Thoracic aorta (tissue), 2 donors: ENCODE data around the gene SUSD2. TPM values are rescaled to one million over a fixed set of nuclear protein-coding genes. Genes with fewer than 3 reads are reported as not detected.

Source experiments
- ATAC-seq: fragments of 150-250 bp; one replicate; pipeline ENCODE4 v1.8.0; 2017; ENCODE audit warnings: low read depth; ENCODE audit not compliant: insufficient number of reproducible peaks, low FRiP score
- DNase-seq: peaks from one replicate; pipeline ENCODE4 v3.0.0-alpha.2; 2020; ENCODE audit warnings: low spot score
- H3K27ac ChIP-seq, 2 donors: fragments of 200-600 bp; sonication (generic); 1 replicate in 1 of 2; 2 replicates in 1 of 2; pipeline ENCODE4 v1.5.1; 2016; ENCODE audit warnings: mild to moderate bottlenecking in 2 of 2, moderate library complexity in 2 of 2
- H3K27me3 ChIP-seq: fragments of 200-600 bp; sonication (generic); replicated peaks from 2 replicates; pipeline ENCODE4 v1.6.0; 2016; ENCODE audit warnings: mild to moderate bottlenecking; ENCODE audit not compliant: insufficient read depth
- H3K36me3 ChIP-seq: fragments of 200-600 bp; sonication (generic); one replicate; pipeline ENCODE4 v1.5.1; 2016
- H3K4me1 ChIP-seq, 2 donors: fragments of 200-600 bp; sonication (generic); 1 replicate in 1 of 2; 2 replicates in 1 of 2; pipeline versions ENCODE4 v1.5.1 to v1.6.0; 2016; ENCODE audit warnings: low read depth in 2 of 2, mild to moderate bottlenecking in 1 of 2; ENCODE audit not compliant: control insufficient read depth in 1 of 2
- H3K4me3 ChIP-seq: fragments of 200-600 bp; sonication (generic); 2 replicates; pipeline ENCODE4 v1.5.1; 2016; ENCODE audit warnings: mild to moderate bottlenecking
- H3K9me3 ChIP-seq: fragments of 200-600 bp; sonication (generic); 2 replicates; pipeline ENCODE4 v1.5.1; 2016
- CTCF ChIP-seq: fragments of 200-600 bp; sonication (generic); IDR thresholded peaks from one replicate; pipeline ENCODE4 v1.5.1; 2019; ENCODE audit warnings: antibody characterized with exemption
- total RNA-seq, 2 donors: library from RNA; depleted of rRNA; stranded (reverse); fragments of >200 nt; gene quantifications; one replicate each; pipeline versions ENCODE4 v1.1.0 to v1.2.3, GENCODE V29; 2016

SUSD2 gene
- total RNA-seq, 2 donors from 2014 or later, result 16.8 to 43.2 TPM

GRCh38 chr22:24185501-24186351 lies 4.4 kb downstream of the SUSD2 start:
- Histone ChIP-seq H3K27ac (no peak overlapping the region), H3K4me3 (no peak overlapping the region), H3K27me3 (no peaks in the 10 kb centered on the region), H3K9me3 (no peaks in the 10 kb centered on the region), H3K36me3 (peaks cover 10% of the 10 kb centered on the region), H3K4me1 (peaks cover 21 to 55% of the 10 kb centered on the region in 2 donors)
- DNase-seq (no peak), ATAC-seq (no peak)
- TF ChIP-seq CTCF, result no peak

DNA sequence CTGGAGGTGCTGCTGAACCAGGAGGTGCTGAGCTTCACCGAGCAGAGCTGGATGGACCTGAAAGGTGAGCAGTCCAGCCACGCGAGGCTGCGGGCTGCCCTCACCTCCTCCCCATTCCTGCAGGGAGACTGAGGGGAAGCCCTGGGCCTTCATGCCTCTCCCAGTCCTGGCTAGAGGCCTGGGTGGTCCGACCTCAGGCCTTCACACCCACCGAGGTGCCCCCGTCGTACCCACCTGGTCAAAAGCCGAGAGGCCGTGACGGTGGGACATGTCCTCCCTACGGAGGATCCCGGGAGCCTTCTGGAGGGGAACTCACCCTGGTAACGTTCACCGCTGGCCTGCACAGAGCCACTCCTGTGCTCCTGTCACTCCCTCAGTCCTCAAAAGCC lies 5.1 kb downstream of the SUSD2 start:
- Histone ChIP-seq H3K4me1 (peaks cover 21 to 51% of the 10 kb centered on the region in 2 donors), H3K36me3 (peaks cover 10% of the 10 kb centered on the region), H3K4me3 (no peak overlapping the region), H3K27ac (no peak overlapping the region), H3K27me3 (no peaks in the 10 kb centered on the region), H3K9me3 (no peaks in the 10 kb centered on the region)
- DNase-seq (no peak), ATAC-seq (no peak)
- TF ChIP-seq CTCF, result no peak

DNA sequence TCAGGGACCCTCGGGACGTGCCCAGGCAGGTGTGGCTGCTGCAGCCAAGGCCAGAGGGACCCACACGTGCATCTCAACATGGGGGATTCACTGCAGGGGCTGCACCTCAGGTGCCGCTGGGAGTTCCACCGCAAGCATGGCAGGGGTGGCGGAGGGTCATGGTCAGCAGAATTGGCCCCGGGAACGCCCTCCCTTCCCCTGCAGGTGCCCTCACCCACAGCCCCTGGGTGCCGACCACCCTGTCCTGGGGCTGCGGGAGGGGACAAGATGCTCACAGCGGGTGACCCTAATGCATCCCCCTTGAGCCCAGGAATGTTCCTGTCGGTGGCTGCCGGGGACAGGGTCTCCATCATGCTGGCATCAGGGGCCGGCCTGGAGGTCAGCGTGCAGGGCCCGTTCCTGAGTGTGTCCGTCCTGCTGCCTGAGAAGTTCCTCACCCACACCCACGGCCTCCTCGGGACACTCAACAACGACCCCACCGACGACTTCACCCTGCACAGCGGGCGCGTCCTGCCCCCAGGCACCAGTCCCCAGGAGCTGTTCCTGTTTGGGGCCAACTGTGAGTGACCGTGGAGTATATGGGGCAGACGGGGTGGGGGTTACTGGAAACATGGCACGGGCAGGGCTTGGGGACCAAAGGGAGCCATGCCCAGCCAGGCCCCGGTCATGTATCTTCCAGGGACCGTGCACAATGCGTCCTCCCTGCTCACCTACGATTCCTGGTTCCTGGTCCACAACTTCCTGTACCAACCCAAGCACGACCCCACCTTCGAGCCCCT lies 5.8 kb downstream of the SUSD2 start:
- TF ChIP-seq CTCF, result no peak
- ATAC-seq (no peak), DNase-seq (no peak)

DNA sequence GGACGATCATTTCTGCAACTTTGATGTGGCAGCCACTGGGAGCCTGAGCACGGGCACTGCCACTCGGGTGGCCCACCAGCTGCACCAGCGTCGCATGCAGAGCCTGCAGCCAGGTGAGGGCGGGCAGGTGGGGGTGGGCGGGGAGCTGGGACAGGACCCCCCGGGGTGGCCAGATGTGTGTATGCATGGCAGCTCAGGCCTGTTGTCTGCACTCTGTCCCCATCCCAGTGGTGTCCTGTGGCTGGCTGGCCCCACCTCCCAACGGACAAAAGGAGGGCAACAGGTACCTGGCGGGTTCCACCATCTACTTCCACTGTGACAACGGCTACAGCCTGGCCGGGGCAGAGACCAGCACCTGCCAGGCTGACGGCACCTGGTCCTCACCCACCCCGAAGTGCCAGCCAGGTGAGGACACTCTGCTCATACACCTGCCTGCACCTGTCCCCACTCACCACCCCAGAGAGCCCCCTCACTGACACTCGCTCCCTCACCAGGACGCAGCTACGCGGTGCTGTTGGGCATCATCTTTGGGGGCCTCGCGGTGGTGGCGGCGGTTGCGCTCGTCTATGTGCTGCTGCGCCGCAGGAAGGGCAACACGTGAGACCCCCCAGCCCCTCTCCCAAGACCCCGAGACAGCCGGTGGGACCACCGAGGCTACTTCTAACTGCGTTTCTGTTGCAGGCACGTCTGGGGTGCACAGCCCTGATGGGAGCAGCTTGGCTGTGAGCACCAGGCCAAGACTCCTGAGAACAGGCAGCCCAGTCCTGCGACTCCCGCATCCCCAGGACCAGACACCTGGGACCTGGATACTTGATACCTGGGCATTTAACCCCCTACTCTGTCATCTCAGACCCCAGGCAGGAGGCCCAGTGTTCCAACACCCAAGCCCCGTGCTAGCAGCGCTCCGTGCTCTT lies 6.7 kb downstream of the SUSD2 start:
- peaks cover 14 to 35% of the 10 kb centered on the region in 2 donors for H3K4me1 ChIP-seq
- no peak for TF ChIP-seq CTCF
- H3K4me3 ChIP-seq, result no peak overlapping the region
- no peaks in the 10 kb centered on the region for H3K9me3 ChIP-seq
- ATAC-seq, result no peak
- H3K36me3 ChIP-seq, result peaks cover 10% of the 10 kb centered on the region
- no peak for DNase-seq
- no peaks in the 10 kb centered on the region for H3K27me3 ChIP-seq
- no peak overlapping the region for H3K27ac ChIP-seq

More for the DNA sequence above, 5.8 kb downstream of the SUSD2 start:
- H3K4me3 ChIP-seq, result no peak overlapping the region
- H3K27ac ChIP-seq, result no peak overlapping the region
- peaks cover 16 to 44% of the 10 kb centered on the region in 2 donors for H3K4me1 ChIP-seq
- no peaks in the 10 kb centered on the region for H3K9me3 ChIP-seq
- H3K36me3 ChIP-seq, result peaks cover 10% of the 10 kb centered on the region
- no peaks in the 10 kb centered on the region for H3K27me3 ChIP-seq
